Tibial nerve (tissue), 4 donors: ENCODE data around the gene SINHCAF.

Source experiments
- EP300 ChIP-seq, 2 donors: sonication (generic); formaldehyde crosslinking; IDR thresholded peaks; one replicate each; pipeline ENCODE4 v1.6.1; 2017; ENCODE audit warnings: antibody characterized with exemption in 2 of 2, mild to moderate bottlenecking in 1 of 2
- POLR2A ChIP-seq, 2 donors: fragments of 450-650 bp; IDR thresholded peaks; one replicate each; pipeline ENCODE4 v1.6.1; 2017; ENCODE audit warnings: antibody characterized with exemption in 2 of 2, mild to moderate bottlenecking in 2 of 2, moderate library complexity in 2 of 2
- TF ChIP-seq, protein P1 (sequence below), 5 experiments: fragments of 200-600 bp in 3 of 5; fragments of 450-650 bp in 2 of 5; sonication (generic) in 3 of 5; IDR thresholded peaks; one replicate each; pipeline ENCODE4 v1.5.1; 2016 to 2019; ENCODE audit warnings: antibody characterized with exemption in 5 of 5, mild to moderate bottlenecking in 3 of 5, moderate library complexity in 2 of 5

DNA sequence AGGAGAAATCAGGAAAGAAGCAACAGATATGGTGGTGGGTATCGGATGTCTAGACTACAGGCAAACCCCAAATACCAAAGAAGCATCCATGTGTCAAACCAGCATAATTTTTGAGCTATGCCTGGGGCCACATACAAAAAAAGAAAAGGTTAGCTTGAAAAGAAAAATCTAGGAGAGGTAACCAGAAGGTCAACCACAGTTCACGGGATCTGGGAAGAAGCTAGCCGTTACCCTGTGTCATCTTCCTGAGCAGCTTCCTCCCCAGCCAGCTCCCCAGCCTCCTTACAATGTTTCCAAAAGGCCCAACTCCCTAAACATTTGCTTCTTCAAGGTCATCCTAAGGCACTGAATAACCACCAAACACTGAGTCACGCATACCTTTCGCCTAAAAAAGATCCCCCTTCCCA, 3.1 kb downstream of the SINHCAF start:
- TF ChIP-seq EP300 (IDR thresholded peaks at IDR 0.05) = no peak
- TF ChIP-seq, protein P1, sequence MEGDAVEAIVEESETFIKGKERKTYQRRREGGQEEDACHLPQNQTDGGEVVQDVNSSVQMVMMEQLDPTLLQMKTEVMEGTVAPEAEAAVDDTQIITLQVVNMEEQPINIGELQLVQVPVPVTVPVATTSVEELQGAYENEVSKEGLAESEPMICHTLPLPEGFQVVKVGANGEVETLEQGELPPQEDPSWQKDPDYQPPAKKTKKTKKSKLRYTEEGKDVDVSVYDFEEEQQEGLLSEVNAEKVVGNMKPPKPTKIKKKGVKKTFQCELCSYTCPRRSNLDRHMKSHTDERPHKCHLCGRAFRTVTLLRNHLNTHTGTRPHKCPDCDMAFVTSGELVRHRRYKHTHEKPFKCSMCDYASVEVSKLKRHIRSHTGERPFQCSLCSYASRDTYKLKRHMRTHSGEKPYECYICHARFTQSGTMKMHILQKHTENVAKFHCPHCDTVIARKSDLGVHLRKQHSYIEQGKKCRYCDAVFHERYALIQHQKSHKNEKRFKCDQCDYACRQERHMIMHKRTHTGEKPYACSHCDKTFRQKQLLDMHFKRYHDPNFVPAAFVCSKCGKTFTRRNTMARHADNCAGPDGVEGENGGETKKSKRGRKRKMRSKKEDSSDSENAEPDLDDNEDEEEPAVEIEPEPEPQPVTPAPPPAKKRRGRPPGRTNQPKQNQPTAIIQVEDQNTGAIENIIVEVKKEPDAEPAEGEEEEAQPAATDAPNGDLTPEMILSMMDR (IDR thresholded peaks at IDR 0.05) = no peak
- no peak for TF ChIP-seq POLR2A (IDR thresholded peaks at IDR 0.05)
